Measurements from ENCODE around the gene SNRPD3.

DNA sequence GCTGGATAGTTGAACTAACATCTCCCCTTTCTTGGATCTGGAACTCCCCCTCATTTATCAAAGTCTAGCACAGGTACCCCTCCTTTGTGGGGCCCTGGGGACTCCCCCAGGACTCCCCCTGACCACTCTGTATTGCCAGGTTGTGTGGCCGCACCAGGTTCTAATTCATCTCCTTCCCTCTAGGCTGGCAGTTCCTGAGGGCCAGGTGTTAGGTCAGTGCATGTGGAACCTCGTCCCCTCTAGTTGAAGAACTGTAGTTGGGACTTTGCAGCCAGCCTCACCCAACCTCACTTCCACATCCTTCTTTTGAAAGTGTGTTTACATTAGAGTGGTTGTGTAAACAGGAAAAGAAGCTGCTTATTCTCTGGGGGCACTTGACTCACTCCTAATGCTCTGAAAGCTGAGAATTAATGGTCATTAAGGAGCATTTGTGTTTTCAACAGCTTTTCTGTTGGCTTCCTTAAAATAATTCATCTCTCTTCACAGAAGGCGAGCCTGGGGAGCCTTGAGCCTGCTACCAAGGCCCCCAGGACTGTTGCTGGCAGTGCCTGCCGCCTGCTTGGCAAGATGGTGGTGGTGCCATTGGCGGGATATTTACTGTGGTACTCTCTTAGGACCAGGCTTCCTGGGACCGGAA lies 48.9 kb upstream of the SNRPD3 start:
- TF ChIP-seq, protein P1, sequence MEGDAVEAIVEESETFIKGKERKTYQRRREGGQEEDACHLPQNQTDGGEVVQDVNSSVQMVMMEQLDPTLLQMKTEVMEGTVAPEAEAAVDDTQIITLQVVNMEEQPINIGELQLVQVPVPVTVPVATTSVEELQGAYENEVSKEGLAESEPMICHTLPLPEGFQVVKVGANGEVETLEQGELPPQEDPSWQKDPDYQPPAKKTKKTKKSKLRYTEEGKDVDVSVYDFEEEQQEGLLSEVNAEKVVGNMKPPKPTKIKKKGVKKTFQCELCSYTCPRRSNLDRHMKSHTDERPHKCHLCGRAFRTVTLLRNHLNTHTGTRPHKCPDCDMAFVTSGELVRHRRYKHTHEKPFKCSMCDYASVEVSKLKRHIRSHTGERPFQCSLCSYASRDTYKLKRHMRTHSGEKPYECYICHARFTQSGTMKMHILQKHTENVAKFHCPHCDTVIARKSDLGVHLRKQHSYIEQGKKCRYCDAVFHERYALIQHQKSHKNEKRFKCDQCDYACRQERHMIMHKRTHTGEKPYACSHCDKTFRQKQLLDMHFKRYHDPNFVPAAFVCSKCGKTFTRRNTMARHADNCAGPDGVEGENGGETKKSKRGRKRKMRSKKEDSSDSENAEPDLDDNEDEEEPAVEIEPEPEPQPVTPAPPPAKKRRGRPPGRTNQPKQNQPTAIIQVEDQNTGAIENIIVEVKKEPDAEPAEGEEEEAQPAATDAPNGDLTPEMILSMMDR (IDR thresholded peaks at IDR 0.05) = no peak
- TF ChIP-seq POLR2A (IDR thresholded peaks at IDR 0.05) = no peak
- TF ChIP-seq POLR2AphosphoS5 (IDR thresholded peaks at IDR 0.05) = no peak
- TF ChIP-seq EP300 (IDR thresholded peaks at IDR 0.05; ENCODE audit: low read depth) = no peak

Measured in transverse colon (tissue), 4 donors.